Measurements from ENCODE around the gene DNAH6.

The DNAH6 gene

DNA sequence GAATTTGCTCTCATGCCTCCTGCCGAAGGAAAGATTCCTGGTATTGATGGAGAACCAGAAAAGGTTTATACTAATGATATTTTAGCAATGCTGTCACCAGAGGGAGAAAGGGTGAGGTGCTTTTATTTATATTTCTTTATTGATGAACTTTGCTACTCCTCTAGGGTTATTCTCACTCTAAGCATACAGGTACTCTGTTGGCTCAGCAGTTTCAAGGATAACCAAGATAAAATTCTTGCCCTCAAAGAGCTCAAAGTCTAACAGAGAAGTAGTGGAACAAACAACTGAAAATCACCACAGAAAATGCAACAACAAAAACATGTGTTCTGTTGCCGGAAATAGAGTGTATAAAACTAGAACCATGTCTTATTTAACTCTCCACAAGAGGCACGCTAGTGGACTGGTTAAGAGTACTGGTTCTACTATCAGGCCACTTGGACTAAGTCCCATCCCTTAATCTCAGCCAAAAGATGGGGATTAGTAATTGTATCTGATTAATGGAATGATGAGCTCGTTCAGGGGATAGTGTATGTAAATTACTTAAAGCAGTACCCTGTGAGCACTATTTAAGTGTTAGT, 103.6 kb downstream of the DNAH6 start:
- in situ Hi-C loops (cut with MboI; ENCODE audit: low sequenced_read_pairs): no loop called here

DNA sequence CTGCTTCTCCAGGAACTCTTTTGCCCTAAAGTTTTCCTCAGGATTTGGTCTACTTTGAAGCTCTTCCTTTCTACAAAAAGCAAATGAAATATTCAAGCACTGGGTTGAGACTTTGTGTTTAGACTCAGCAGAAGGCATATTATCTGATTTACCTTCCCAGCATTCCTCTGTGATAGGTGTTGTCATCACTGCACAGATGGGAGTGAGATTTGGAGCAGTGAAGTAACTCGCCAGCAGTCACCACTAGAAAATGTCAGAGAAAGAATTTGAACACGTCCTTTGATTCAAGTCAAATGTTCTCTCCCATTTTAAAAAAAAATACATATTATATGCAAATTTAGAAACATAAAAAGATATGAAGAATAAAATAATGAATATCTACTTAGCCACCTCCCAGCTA, 112.2 kb downstream of the DNAH6 start:
- in situ Hi-C loops (cut with MboI; ENCODE audit: low sequenced_read_pairs): no loop called here

DNA sequence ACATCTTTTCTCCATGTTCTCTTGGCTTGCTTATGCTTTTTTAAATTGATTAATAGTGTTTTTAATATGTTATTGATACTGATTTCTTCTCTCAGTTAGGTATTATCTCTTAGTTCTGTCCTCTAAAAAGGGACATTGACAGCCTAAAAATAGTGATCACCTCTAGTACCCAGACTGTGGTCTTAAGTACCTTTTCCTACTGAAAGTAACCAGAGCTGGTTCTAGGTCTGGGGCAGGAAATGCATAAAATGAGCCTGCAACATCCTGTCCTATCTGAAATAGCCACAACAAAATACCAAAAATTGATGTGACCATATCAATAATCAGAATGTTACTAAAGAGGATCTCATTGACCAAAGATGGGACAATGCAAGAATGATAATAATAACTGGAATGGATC, 113.3 kb downstream of the DNAH6 start:
- in situ Hi-C loops (cut with MboI; ENCODE audit: low sequenced_read_pairs): no loop called here

GRCh38 chr2:84631047-84631446, 114.7 kb downstream of the DNAH6 start:
- in situ Hi-C loops (cut with MboI; ENCODE audit: low sequenced_read_pairs): no loop called here

DNA sequence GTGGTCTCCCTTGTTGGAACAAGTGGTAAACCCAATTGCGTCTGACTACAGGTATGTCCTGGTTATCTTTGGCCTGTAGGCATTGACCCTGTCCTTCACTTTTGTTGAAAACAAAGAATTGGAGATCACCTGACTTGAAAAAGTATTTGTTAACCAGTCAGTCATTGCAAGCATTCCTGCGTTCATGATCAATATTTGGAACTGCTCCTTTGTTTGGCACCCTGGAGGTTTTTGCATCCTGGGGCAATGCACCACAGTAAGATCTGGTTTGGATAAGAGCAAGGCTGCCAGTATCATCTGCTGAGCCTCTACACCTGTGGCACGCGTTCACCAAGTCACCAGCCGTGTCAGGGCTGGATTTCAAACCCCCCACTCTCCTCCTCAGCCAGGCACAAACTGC, 115.7 kb downstream of the DNAH6 start:
- in situ Hi-C loops (cut with MboI; ENCODE audit: low sequenced_read_pairs): no loop called here

DNA sequence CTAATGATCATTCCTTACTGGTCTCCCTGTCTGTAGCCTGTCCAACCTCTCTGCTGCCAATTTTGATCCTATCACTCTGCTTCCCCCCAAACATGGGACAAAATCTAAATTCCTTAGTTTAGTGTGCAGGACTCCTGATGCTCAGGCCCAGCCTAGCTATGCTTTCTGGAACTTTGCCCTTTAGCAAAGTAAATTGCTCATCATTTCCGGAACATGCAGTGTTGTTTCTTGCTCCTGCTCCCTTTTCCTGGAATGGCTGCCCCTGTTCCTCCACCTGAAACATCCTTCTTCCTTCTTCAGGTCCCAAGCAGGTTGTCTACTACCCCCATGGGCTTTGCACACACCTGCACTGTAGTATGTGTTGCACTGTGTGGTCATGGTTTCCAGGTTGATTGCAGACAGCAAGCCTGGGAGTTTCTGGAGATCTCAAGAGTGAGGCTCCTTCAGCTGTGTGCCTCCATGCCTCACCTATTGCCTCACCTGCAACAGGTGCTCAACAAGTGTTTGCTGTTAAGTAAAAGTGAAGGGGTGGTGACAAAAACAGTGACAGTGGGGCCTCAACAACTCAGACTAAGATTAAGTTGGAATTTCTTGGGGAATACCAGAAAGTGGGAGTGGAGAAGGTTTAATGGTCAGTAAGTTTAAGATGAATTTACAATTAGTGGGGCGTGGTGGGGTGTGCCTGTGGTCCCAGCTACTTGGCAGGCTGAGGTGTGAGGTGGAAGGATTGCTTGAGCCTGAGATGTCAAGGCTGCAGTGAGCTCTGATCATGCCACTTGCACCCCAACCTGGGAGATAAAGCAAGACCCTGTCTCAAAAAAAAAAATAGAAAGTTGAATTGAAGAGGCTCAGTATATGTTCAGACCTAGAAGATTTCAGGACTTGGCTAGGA, 120.0 kb downstream of the DNAH6 start:
- in situ Hi-C loops (cut with MboI; ENCODE audit: low sequenced_read_pairs): no loop called here

DNA sequence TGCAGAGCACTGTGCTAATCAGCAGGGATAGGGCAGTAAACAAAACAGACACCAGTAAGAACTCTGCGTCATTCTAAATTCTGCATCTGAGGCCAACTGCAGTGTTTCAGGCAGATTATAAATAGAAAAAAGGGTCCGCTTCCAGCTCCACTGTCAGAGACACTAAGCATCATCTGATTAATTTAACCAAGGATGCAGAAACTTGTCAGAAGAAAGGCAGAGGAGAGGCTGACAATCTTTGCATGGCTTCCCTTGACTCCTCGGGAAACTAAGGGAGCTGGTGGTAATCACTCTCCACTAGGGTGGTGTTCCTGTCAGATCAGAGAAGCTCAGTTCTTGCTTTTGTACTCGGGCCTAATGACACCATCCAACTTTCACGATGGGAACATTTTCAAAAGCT, 123.5 kb downstream of the DNAH6 start:
- in situ Hi-C loops (cut with MboI; ENCODE audit: low sequenced_read_pairs): no loop called here

- in situ Hi-C loops (cut with MboI; ENCODE audit: low sequenced_read_pairs): no loop called here
Measured at GRCh38 chr2:84640411-84640810, 124.1 kb downstream of the DNAH6 start.

GRCh38 chr2:84641021-84641420, 124.7 kb downstream of the DNAH6 start:
- in situ Hi-C loops (cut with MboI; ENCODE audit: low sequenced_read_pairs): no loop called here

DNA sequence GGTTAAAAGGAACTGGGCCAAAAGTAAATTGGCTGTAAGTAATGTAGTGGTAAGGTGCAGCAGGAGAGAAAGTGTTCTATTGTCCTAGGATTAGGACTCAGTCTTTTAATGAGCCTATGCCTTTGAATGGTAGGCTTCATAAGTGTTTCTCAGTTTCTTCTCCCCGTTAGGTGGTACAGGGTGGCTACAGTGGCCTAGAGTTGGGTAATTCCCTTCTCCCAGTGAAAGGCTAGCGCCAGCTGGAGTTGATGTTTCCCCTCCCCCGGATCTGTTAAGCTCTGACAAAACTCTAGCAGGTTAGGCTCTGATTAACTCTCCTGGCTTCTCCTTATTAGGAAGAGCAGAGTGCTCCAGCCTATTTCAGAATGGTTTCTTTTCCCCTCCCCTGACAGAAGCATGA, 127.7 kb downstream of the DNAH6 start:
- in situ Hi-C loops (cut with MboI; ENCODE audit: low sequenced_read_pairs): no loop called here

DNA sequence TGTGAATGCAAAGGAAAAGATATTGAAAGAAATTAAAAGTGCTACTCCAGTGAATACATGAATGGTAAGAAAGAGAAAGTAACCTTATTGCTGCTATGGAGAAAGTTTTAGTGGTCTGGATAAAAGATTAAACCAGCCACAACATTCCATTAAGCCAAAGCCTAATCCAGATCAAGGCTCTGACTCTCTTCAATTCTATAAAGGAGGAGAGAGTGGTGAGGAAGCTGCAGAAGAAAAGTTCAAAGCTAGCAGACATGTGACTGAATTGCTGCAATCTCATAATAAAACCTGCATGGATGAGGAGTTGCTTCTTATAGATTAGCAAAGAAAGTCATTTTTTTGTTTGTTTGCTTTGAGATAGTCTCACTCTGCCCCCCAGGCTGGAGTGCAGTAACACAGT, 130.2 kb downstream of the DNAH6 start:
- in situ Hi-C loops (cut with MboI; ENCODE audit: low sequenced_read_pairs): no loop called here

DNA sequence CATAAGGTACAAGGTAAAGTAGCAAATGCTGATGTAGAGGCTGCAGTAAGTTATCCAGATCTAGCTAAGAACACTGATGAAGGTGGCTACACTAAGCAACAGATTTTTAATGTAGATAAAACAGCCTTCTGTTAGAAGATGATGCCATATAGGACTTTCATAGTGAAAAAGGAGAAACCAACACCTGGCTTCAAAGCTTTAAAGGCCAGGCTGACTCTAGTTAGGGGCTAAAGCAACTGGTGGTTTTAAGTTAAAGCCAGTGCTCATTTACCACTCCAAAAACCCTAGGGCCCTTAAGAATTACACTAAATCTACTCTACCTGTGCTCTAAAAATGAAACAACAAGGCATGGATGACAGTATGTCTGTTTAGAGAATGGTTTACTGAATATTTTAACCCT, 131.0 kb downstream of the DNAH6 start:
- in situ Hi-C loops (cut with MboI; ENCODE audit: low sequenced_read_pairs): no loop called here

- in situ Hi-C loops (cut with MboI; ENCODE audit: low sequenced_read_pairs): no loop called here
Measured at GRCh38 chr2:84649058-84649457, 132.8 kb downstream of the DNAH6 start.

DNA sequence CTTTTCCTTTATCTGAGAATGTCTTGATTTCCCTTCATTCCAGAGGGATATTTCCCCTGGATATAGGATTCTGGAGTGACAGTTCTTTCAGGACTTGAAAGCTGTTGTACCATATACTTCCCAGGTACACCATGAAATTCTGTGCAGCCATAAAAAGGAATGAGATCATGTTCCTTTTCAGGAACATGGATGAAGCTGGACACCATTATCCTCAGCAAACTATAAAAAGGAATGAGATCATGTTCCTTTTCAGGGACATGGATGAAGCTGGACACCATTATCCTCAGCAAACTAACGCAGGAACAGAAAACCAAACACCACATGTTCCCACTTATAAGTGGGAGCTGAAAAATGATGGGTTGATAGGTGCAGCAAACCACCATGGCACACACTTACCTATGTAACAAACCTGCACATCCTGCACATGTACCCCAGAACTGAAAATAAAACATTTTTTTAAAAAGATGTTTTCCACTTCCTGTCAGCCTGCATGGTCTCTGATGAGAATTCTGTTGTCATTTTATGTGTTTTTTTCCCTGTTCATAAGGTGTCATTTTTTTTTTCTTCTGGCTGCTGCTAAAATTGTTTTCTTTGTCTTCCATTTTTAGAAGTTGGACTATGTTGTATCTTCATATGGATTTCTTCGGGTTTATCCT, 133.3 kb downstream of the DNAH6 start:
- in situ Hi-C loops (cut with MboI; ENCODE audit: low sequenced_read_pairs): no loop called here

DNA sequence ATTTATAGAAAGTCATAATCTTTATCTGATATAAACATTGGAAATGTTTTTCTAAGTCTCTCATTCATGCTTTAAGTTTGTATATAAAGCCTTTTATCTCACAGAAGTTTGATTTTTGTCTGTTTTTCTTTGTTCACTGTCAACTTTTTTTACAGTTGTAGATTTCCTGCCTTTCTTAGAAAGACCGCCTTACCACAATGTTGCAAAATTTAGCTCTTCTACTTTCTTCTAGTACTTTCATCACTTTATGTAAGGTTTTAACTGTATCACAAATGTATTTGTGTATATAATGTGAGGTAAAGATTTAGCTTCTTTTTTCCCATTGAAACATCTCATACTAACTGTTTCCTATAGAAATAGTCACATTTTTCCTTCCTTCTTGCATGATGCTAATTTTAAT, 136.1 kb downstream of the DNAH6 start:
- in situ Hi-C loops (cut with MboI; ENCODE audit: low sequenced_read_pairs): no loop called here

DNA sequence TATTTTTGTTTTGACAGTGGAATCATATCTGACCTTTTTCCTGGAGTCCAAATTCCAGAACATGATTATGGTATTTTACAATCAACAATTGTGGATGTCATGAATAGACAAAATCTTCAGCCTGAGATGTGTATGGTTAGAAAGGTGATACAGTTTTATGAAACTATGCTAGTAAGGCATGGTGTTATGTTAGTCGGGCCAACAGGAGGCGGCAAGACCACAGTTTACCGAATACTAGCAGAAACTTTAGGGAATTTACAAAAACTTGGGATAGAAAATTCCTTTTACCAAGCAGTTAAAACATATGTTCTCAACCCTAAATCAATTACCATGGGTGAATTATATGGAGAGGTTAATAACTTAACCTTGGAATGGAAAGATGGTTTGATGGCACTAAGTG, 137.0 kb downstream of the DNAH6 start:
- in situ Hi-C loops (cut with MboI; ENCODE audit: low sequenced_read_pairs): no loop called here

DNA sequence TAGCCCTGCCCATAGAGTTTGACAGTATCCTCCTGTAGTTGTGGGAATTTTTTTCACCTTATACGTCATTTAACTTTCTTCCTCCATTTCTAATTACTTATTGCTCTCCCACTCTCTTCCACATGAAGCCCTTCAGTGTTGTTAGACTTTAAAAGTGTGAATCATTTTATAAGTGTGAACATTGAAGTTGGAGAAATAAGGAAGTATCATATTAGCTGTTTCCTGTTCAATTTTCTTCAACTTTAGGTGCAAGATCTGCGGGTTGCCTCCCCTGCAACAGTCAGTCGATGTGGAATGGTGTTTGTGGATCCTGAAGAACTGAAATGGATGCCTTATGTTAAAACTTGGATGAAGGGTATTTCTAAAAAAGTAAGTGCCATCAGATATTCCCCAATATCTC, 138.1 kb downstream of the DNAH6 start:
- in situ Hi-C loops (cut with MboI; ENCODE audit: low sequenced_read_pairs): no loop called here

DNA sequence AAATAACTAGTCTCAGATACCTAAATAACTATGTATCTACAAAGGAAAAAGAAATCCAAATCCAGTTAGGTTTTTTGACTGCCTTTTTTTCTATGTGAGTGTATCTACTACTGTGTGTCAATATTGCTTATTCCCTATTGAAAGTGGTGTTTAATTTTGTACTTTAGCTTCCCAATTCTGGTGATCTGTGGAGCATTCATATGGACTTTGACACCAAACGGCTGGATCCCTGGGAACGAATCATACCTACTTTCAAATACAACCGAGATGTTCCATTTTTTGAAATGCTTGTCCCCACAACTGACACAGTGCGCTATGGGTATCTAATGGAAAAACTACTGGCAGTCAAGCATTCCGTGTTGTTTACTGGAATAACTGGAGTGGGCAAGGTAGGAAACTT, 152.8 kb downstream of the DNAH6 start:
- in situ Hi-C loops (cut with MboI; ENCODE audit: low sequenced_read_pairs): no loop called here

- in situ Hi-C loops (cut with MboI; ENCODE audit: low sequenced_read_pairs): no loop called here
Measured at GRCh38 chr2:84674099-84674498, 157.8 kb downstream of the DNAH6 start.

DNA sequence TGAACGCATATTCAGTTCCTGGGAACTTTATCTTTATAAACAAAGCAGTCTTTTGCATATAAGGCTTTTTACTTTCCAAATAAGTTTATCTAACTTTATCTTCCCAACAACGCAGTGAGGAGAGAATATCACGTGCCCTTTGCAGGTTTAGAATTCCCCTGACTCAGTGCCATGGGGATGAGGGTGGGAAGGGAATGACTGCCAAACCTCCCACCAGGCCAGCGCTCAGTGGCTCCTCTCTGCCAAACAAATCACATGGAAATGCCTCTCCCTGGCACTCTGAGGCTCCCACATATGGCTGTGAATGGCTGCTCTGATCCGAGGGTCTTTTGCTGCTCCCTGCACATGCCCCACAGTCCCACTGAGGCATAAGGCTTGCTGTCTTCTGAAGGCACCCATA, 158.3 kb downstream of the DNAH6 start:
- in situ Hi-C loops (cut with MboI; ENCODE audit: low sequenced_read_pairs): no loop called here

GRCh38 chr2:84676295-84676694, 160.0 kb downstream of the DNAH6 start:
- in situ Hi-C loops (cut with MboI; ENCODE audit: low sequenced_read_pairs): no loop called here

DNA sequence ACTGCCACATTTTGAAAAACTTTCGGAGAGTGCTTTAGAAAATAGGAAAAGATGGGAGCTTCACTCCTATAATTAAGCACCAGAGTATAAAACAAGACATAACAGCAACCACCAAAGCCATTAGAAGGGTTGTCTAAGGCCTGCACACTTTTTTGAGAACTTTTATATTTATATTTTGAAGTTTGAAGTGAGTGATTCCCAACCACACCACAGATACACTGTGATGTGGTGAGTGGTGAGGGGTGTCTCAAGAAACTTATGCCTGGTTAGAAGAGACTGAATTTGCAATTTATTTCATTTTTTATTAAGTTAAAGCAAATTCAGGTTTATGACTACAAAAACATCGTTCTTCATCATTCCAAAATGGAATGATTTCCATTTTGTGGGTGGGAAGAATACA, 161.9 kb downstream of the DNAH6 start:
- in situ Hi-C loops (cut with MboI; ENCODE audit: low sequenced_read_pairs): no loop called here
